HEK293 (cell line): ENCODE results near the gene MYL6B.

ENCODE experiments used
- BCL6B ChIP-seq: fragments of 450-650 bp; formaldehyde crosslinking; IDR thresholded peaks from 2 replicates; pipeline ENCODE4 v1.5.1; 2017; ENCODE audit warnings: missing biosample characterization, missing genetic modification characterization
- CTCF ChIP-seq: fragments of 450-650 bp; formaldehyde crosslinking; IDR thresholded peaks from 2 replicates; pipeline ENCODE4 v1.5.1; 2016; ENCODE audit warnings: missing biosample characterization, missing genetic modification characterization
- GFI1B ChIP-seq: fragments of 450-650 bp; formaldehyde crosslinking; IDR thresholded peaks from 2 replicates; pipeline ENCODE4 v1.5.1; 2016; ENCODE audit warnings: missing biosample characterization, missing genetic modification characterization
- GLI4 ChIP-seq: fragments of 450-650 bp; formaldehyde crosslinking; IDR thresholded peaks from 2 replicates; pipeline ENCODE4 v1.5.1; 2016; ENCODE audit warnings: missing biosample characterization, missing genetic modification characterization
- GLIS1 ChIP-seq: fragments of 450-650 bp; formaldehyde crosslinking; IDR thresholded peaks from 2 replicates; pipeline ENCODE4 v1.5.1; 2016; ENCODE audit warnings: missing biosample characterization, missing genetic modification characterization
- KLF16 ChIP-seq: fragments of 450-650 bp; formaldehyde crosslinking; IDR thresholded peaks from 2 replicates; pipeline ENCODE4 v1.5.1; 2017; ENCODE audit warnings: missing biosample characterization, missing genetic modification characterization
- OVOL3 ChIP-seq: fragments of 450-650 bp; formaldehyde crosslinking; IDR thresholded peaks from 2 replicates; pipeline ENCODE4 v1.5.1; 2016; ENCODE audit warnings: missing biosample characterization, missing genetic modification characterization
- PBX3 ChIP-seq: sonication (generic); formaldehyde crosslinking; IDR thresholded peaks from 2 replicates; pipeline ENCODE4 v1.8.1; 2022; ENCODE audit warnings: mild to moderate bottlenecking, moderate library complexity, missing genetic modification reagents
- PRDM1 ChIP-seq: fragments of 450-650 bp; formaldehyde crosslinking; IDR thresholded peaks from 2 replicates; pipeline ENCODE4; 2016; ENCODE audit warnings: missing biosample characterization, missing genetic modification characterization
- ZBTB1 ChIP-seq: fragments of 450-650 bp; formaldehyde crosslinking; IDR thresholded peaks from 2 replicates; pipeline ENCODE4 v1.5.1; 2016; ENCODE audit warnings: missing biosample characterization, missing genetic modification characterization
- ZBTB10 ChIP-seq: fragments of 450-650 bp; formaldehyde crosslinking; IDR thresholded peaks from 2 replicates; pipeline ENCODE4 v1.5.1; 2016; ENCODE audit warnings: missing biosample characterization, missing genetic modification characterization
- ZBTB11 ChIP-seq: fragments of 450-650 bp; formaldehyde crosslinking; conservative IDR thresholded peaks from 2 replicates; pipeline ENCODE4 v1.5.1; 2016; ENCODE audit warnings: low read depth, missing biosample characterization, missing genetic modification characterization
- ZBTB48 ChIP-seq: fragments of 450-650 bp; formaldehyde crosslinking; IDR thresholded peaks from 2 replicates; pipeline ENCODE4 v1.5.1; 2016; ENCODE audit warnings: missing biosample characterization, missing genetic modification characterization
- ZNF121 ChIP-seq: fragments of 450-650 bp; formaldehyde crosslinking; IDR thresholded peaks from 2 replicates; pipeline ENCODE4 v1.5.1; 2016; ENCODE audit warnings: missing biosample characterization, missing genetic modification characterization
- ZNF133 ChIP-seq: fragments of 450-650 bp; formaldehyde crosslinking; IDR thresholded peaks from 2 replicates; pipeline ENCODE4 v1.5.1; 2016; ENCODE audit warnings: missing biosample characterization, missing genetic modification characterization
- ZNF146 ChIP-seq: fragments of 450-650 bp; formaldehyde crosslinking; IDR thresholded peaks from 2 replicates; pipeline ENCODE4 v1.5.1; 2016; ENCODE audit warnings: missing biosample characterization, missing genetic modification characterization
- ZNF157 ChIP-seq: fragments of 450-650 bp; formaldehyde crosslinking; IDR thresholded peaks from 2 replicates; pipeline ENCODE4 v1.5.1; 2016; ENCODE audit warnings: missing biosample characterization, missing genetic modification characterization
- ZNF174 ChIP-seq: fragments of 450-650 bp; formaldehyde crosslinking; IDR thresholded peaks from 2 replicates; pipeline ENCODE4 v1.5.0; 2017; ENCODE audit warnings: missing biosample characterization, mild to moderate bottlenecking, missing genetic modification characterization
- ZNF184 ChIP-seq: fragments of 450-650 bp; IDR thresholded peaks from 2 replicates; pipeline ENCODE4 v1.5.1; 2018; ENCODE audit warnings: missing biosample characterization, mild to moderate bottlenecking, missing genetic modification characterization
- ZNF266 ChIP-seq: fragments of 450-650 bp; formaldehyde crosslinking; IDR thresholded peaks from 2 replicates; pipeline ENCODE4 v1.5.1; 2016; ENCODE audit warnings: missing biosample characterization, missing genetic modification characterization, low read depth
- ZNF350 ChIP-seq: fragments of 450-650 bp; formaldehyde crosslinking; IDR thresholded peaks from 2 replicates; pipeline ENCODE4 v1.5.0; 2017; ENCODE audit warnings: missing biosample characterization, mild to moderate bottlenecking, missing genetic modification characterization
- ZNF394 ChIP-seq: fragments of 450-650 bp; formaldehyde crosslinking; IDR thresholded peaks from 2 replicates; pipeline ENCODE4 v1.5.1; 2016; ENCODE audit warnings: missing biosample characterization, missing genetic modification characterization, mild to moderate bottlenecking, moderate library complexity, borderline replicate concordance
- ZNF404 ChIP-seq: fragments of 450-650 bp; formaldehyde crosslinking; IDR thresholded peaks from 2 replicates; pipeline ENCODE4 v1.5.1; 2017; ENCODE audit warnings: missing biosample characterization, missing genetic modification characterization
- ZNF473 ChIP-seq: fragments of 450-650 bp; formaldehyde crosslinking; IDR thresholded peaks from 2 replicates; pipeline ENCODE4 v1.5.1; 2017; ENCODE audit warnings: missing biosample characterization, missing genetic modification characterization
- ZNF558 ChIP-seq: fragments of 450-650 bp; formaldehyde crosslinking; IDR thresholded peaks from 2 replicates; pipeline ENCODE4 v1.5.1; 2016; ENCODE audit warnings: missing biosample characterization, missing genetic modification characterization
- ZNF580 ChIP-seq: fragments of 450-650 bp; formaldehyde crosslinking; IDR thresholded peaks from 2 replicates; pipeline ENCODE4 v1.5.1; 2016; ENCODE audit warnings: missing biosample characterization, missing genetic modification characterization
- ZNF600 ChIP-seq: fragments of 450-650 bp; formaldehyde crosslinking; IDR thresholded peaks from 2 replicates; pipeline ENCODE4 v1.5.1; 2016; ENCODE audit warnings: missing biosample characterization, missing genetic modification characterization
- ZNF621 ChIP-seq: fragments of 450-650 bp; formaldehyde crosslinking; IDR thresholded peaks from 2 replicates; pipeline ENCODE4 v1.5.1; 2017; ENCODE audit warnings: missing biosample characterization, missing genetic modification characterization
- ZNF660 ChIP-seq: fragments of 450-650 bp; IDR thresholded peaks from 2 replicates; pipeline ENCODE4 v1.5.1; 2018; ENCODE audit warnings: missing biosample characterization, mild to moderate bottlenecking, missing genetic modification characterization
- ZNF777 ChIP-seq: fragments of 450-650 bp; formaldehyde crosslinking; IDR thresholded peaks from 2 replicates; pipeline ENCODE4 v1.5.1; 2017; ENCODE audit warnings: missing biosample characterization, missing genetic modification characterization, borderline replicate concordance
- ZNF792 ChIP-seq: fragments of 450-650 bp; formaldehyde crosslinking; IDR thresholded peaks from 2 replicates; pipeline ENCODE4 v1.5.1; 2016; ENCODE audit warnings: missing biosample characterization, missing genetic modification characterization

MYL6B gene

GRCh38 chr12:56104815-56105608, 47.4 kb upstream of the MYL6B start (continued):
- TF ChIP-seq ZBTB10 (tag by site-specific recombination) (peak; percentile 62; the same call in 1 of the 2 replicates), ZNF121 (tag by site-specific recombination) (0 out of 2 replicates have a peak, but pooled peaks have one; percentile 18), ZBTB48 (tag by site-specific recombination) (no peak), ZNF792 (tag by site-specific recombination) (no peak), ZNF157 (no peak), OVOL3 (tag by site-specific recombination) (no peak), PBX3 (CRISPR knock-in tag) (no peak), ZNF580 (no peak), ZNF266 (tag by site-specific recombination) (no peak), GLIS1 (tag by site-specific recombination) (peak; percentile 62), BCL6B (no peak), CTCF (tag by site-specific recombination) (0 out of 2 replicates have a peak, but pooled peaks have one; percentile 20), ZNF350 (tag by site-specific recombination) (no peak), ZNF133 (tag by site-specific recombination) (no peak), ZNF621 (tag by site-specific recombination) (no peak), ZBTB11 (tag by site-specific recombination) (peak; percentile 71), ZNF146 (no peak), GLI4 (tag by site-specific recombination) (no peak), ZNF404 (tag by site-specific recombination) (no peak), ZNF777 (tag by site-specific recombination) (no peak), ZBTB1 (no peak), ZNF394 (no peak), GFI1B (tag by site-specific recombination) (no peak), PRDM1 (0 out of 2 replicates have a peak, but pooled peaks have one; percentile 4), ZNF473 (no peak), ZNF600 (tag by site-specific recombination) (no peak), ZNF660 (tag by site-specific recombination) (no peak), ZNF184 (tag by site-specific recombination) (no peak), ZNF174 (tag by site-specific recombination) (no peak), ZNF558 (no peak), KLF16 (tag by site-specific recombination) (peak; percentile 46; the same call in 1 of the 2 replicates)
